ENCODE results near the gene RESF1. TPM values are rescaled to one million over a fixed set of nuclear protein-coding genes. Genes with fewer than 3 reads are reported as not detected.

RESF1 gene
- total and polyA plus RNA-seq, 2 of the 13 experiments (the other 11 are each of a cell fraction or from before 2014, with no cell fraction given) = 7.9 to 16.8 TPM

DNA sequence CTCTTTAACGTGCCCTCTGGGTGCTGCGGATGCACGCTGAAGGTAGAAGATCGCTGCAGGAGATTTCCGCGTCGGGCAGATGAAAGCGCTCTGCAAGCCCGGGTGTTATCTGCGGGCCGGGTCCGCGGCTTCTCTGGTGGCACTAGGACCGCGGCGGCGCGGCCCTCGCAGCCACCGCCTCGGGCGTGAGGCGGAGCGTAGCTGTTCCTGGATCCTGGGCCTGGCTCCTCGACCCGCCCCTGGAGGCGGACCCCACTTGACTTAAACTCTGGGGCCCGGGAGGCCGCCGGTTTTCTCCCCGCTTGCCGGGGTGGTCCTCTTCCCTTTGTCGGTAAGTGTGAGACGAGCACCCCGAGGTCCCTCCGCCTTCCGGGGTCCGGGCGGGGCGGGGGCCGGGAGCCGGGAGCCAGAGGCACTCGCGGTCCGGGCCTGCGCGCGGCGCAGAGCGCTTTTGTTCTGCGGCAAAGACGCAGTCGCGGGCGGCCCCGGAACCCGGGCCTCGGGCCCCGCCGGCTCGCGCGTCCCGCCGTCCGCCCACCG lies at the start of gene RESF1 (continued):
- TF ChIP-seq ZNF569 (CRISPR knock-in tag; IDR thresholded peaks at IDR 0.05; ENCODE audit: borderline replicate concordance) (no peak), PITX1 (CRISPR knock-in tag; IDR thresholded peaks at IDR 0.05) (peak; percentile 76; the same call in 1 of the 2 replicates), ZC3H4 (CRISPR knock-in tag; IDR thresholded peaks at IDR 0.05; ENCODE audit: borderline replicate concordance) (no peak), EEA1 (CRISPR knock-in tag; IDR thresholded peaks at IDR 0.05; ENCODE audit: borderline replicate concordance) (no peak), TRIM24 (CRISPR knock-in tag; IDR thresholded peaks at IDR 0.05) (no peak), MLLT10 (CRISPR knock-in tag; IDR thresholded peaks at IDR 0.05) (no peak), KDM6A (CRISPR knock-in tag; IDR thresholded peaks at IDR 0.05; ENCODE audit: low read depth) (no peak), POLR2G (IDR thresholded peaks at IDR 0.05; ENCODE audit: low read depth, low read length) (peak; percentile 82), FOXM1 (CRISPR knock-in tag; IDR thresholded peaks at IDR 0.05) (no peak), ZZZ3 (CRISPR knock-in tag; IDR thresholded peaks at IDR 0.05; ENCODE audit: borderline replicate concordance) (peak; percentile 44; the same call in 1 of the 2 replicates), ZFP36L2 (CRISPR knock-in tag; IDR thresholded peaks at IDR 0.05) (no peak), MED1 (CRISPR knock-in tag; IDR thresholded peaks at IDR 0.05) (peak; percentile 11; the same call in 1 of the 2 replicates), KLF6 (CRISPR knock-in tag; IDR thresholded peaks at IDR 0.05) (peak; percentile 43), HNF4G (IDR thresholded peaks at IDR 0.05; ENCODE audit: borderline replicate concordance, low read depth, low read length) (no peak), HNF4G (CRISPR knock-in tag; IDR thresholded peaks at IDR 0.05; ENCODE audit: borderline replicate concordance, low read depth) (no peak), BCL6 (CRISPR knock-in tag; IDR thresholded peaks at IDR 0.05) (peak; percentile 75), HNRNPH1 (optimal IDR thresholded peaks at IDR 0.05; ENCODE audit: low read depth, low read length) (no peak)
- TF ChIP-seq, protein P1, sequence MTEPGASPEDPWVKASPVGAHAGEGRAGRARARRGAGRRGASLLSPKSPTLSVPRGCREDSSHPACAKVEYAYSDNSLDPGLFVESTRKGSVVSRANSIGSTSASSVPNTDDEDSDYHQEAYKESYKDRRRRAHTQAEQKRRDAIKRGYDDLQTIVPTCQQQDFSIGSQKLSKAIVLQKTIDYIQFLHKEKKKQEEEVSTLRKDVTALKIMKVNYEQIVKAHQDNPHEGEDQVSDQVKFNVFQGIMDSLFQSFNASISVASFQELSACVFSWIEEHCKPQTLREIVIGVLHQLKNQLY (CRISPR knock-in tag; IDR thresholded peaks at IDR 0.05) = no peak; the same call in 1 of the 2 replicates
- TF ChIP-seq, protein P2, sequence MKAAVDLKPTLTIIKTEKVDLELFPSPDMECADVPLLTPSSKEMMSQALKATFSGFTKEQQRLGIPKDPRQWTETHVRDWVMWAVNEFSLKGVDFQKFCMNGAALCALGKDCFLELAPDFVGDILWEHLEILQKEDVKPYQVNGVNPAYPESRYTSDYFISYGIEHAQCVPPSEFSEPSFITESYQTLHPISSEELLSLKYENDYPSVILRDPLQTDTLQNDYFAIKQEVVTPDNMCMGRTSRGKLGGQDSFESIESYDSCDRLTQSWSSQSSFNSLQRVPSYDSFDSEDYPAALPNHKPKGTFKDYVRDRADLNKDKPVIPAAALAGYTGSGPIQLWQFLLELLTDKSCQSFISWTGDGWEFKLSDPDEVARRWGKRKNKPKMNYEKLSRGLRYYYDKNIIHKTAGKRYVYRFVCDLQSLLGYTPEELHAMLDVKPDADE (CRISPR knock-in tag; IDR thresholded peaks at IDR 0.05) = no peak
- TF ChIP-seq, protein P3, sequence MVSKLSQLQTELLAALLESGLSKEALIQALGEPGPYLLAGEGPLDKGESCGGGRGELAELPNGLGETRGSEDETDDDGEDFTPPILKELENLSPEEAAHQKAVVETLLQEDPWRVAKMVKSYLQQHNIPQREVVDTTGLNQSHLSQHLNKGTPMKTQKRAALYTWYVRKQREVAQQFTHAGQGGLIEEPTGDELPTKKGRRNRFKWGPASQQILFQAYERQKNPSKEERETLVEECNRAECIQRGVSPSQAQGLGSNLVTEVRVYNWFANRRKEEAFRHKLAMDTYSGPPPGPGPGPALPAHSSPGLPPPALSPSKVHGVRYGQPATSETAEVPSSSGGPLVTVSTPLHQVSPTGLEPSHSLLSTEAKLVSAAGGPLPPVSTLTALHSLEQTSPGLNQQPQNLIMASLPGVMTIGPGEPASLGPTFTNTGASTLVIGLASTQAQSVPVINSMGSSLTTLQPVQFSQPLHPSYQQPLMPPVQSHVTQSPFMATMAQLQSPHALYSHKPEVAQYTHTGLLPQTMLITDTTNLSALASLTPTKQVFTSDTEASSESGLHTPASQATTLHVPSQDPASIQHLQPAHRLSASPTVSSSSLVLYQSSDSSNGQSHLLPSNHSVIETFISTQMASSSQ (IDR thresholded peaks at IDR 0.05; ENCODE audit: low read depth) = no peak
- TF ChIP-seq, protein P3 (CRISPR knock-in tag; IDR thresholded peaks at IDR 0.05; ENCODE audit: borderline replicate concordance) = peak; percentile 68; the same call in 1 of the 2 replicates
- TF ChIP-seq, protein P4, sequence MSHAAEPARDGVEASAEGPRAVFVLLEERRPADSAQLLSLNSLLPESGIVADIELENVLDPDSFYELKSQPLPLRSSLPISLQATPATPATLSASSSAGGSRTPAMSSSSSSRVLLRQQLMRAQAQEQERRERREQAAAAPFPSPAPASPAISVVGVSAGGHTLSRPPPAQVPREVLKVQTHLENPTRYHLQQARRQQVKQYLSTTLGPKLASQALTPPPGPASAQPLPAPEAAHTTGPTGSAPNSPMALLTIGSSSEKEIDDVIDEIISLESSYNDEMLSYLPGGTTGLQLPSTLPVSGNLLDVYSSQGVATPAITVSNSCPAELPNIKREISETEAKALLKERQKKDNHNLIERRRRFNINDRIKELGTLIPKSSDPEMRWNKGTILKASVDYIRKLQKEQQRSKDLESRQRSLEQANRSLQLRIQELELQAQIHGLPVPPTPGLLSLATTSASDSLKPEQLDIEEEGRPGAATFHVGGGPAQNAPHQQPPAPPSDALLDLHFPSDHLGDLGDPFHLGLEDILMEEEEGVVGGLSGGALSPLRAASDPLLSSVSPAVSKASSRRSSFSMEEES (CRISPR knock-in tag; IDR thresholded peaks at IDR 0.05) = no peak; the same call in 1 of the 2 replicates
- TF ChIP-seq, protein P5, sequence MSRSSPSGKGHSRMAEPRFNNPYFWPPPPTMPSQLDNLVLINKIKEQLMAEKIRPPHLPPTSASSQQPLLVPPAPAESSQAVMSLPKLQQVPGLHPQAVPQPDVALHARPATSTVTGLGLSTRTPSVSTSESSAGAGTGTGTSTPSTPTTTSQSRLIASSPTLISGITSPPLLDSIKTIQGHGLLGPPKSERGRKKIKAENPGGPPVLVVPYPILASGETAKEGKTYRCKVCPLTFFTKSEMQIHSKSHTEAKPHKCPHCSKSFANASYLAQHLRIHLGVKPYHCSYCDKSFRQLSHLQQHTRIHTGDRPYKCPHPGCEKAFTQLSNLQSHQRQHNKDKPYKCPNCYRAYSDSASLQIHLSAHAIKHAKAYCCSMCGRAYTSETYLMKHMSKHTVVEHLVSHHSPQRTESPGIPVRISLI (CRISPR knock-in tag; IDR thresholded peaks at IDR 0.05; ENCODE audit: borderline replicate concordance) = peak; percentile 31; the same call in 1 of the 2 replicates
